DOHH2 (cell line): ENCODE results near the gene RNF223.
A peak's percentile ranks its signal among the peaks of the same experiment; 100 is the strongest.

Source experiments
- H3F3A ChIP-seq: fragments of 200-600 bp; sonication (generic), shearing (Covaris generic); 2 replicates; pipeline ENCODE4 v1.6.0; 2016; ENCODE audit warnings: antibody characterized with exemption, mild to moderate bottlenecking; ENCODE audit not compliant: control insufficient read depth, insufficient read depth
- H3K27ac ChIP-seq: fragments of 200-600 bp; sonication (generic); 2 replicates; pipeline ENCODE4 v1.5.1; 2014; ENCODE audit warnings: low read depth, mild to moderate bottlenecking, low read length, moderate library complexity
- H3K27me3 ChIP-seq: fragments of 200-600 bp; sonication (generic); 2 replicates; pipeline ENCODE4 v1.6.1; 2014; ENCODE audit warnings: mild to moderate bottlenecking, low read length, mixed read lengths; ENCODE audit not compliant: control insufficient read depth
- H3K36me3 ChIP-seq: fragments of 200-600 bp; sonication (generic); 2 replicates; pipeline ENCODE4 v1.6.1; 2014; ENCODE audit warnings: mild to moderate bottlenecking, low read length, moderate library complexity, mixed read lengths; ENCODE audit not compliant: control insufficient read depth
- H3K4me1 ChIP-seq: fragments of 200-600 bp; sonication (generic); 2 replicates; pipeline ENCODE4 v1.6.1; 2014; ENCODE audit warnings: mild to moderate bottlenecking, low read length, mixed read lengths; ENCODE audit not compliant: control insufficient read depth
- H3K4me2 ChIP-seq: fragments of 200-600 bp; sonication (generic); 2 replicates; pipeline ENCODE4 v1.6.0; 2014; ENCODE audit warnings: mild to moderate bottlenecking, low read length, moderate library complexity
- H3K4me3 ChIP-seq: fragments of 200-600 bp; sonication (generic); 2 replicates; pipeline ENCODE4 v1.5.1; 2014; ENCODE audit warnings: mild to moderate bottlenecking, low read length, mixed read lengths
- H3K79me2 ChIP-seq: fragments of 200-600 bp; sonication (generic); 2 replicates; pipeline ENCODE4 v1.6.1; 2014; ENCODE audit warnings: mild to moderate bottlenecking, low read length, mixed read lengths; ENCODE audit not compliant: control insufficient read depth
- H3K9me2 ChIP-seq: fragments of 200-600 bp; sonication (generic); replicated peaks from 2 replicates; pipeline ENCODE4 v1.6.1; 2014; ENCODE audit warnings: mild to moderate bottlenecking, low read length, mixed read lengths; ENCODE audit not compliant: control insufficient read depth
- H3K9me3 ChIP-seq: fragments of 200-600 bp; sonication (generic); 2 replicates; pipeline ENCODE4 v1.6.1; 2014; ENCODE audit warnings: antibody characterized with exemption, low read length, mixed read lengths; ENCODE audit not compliant: control insufficient read depth, insufficient read depth
- H4K20me1 ChIP-seq: fragments of 200-600 bp; sonication (generic); 2 replicates; pipeline ENCODE4 v1.6.0; 2014; ENCODE audit warnings: low read depth, mild to moderate bottlenecking, antibody characterized with exemption, low read length, moderate library complexity; ENCODE audit not compliant: control insufficient read depth, insufficient read depth
- EZH2phosphoT487 ChIP-seq: fragments of 200-600 bp; sonication (generic); IDR thresholded peaks from 2 replicates; pipeline ENCODE4 v1.6.1; 2017; ENCODE audit warnings: borderline replicate concordance, mild to moderate bottlenecking, antibody characterized with exemption, low read length, moderate library complexity, mixed read lengths
- TF ChIP-seq, protein P1 (sequence below): fragments of 200-600 bp; sonication (generic); IDR thresholded peaks from one replicate; pipeline ENCODE4 v1.5.1; 2014; ENCODE audit warnings: antibody characterized with exemption, mild to moderate bottlenecking, low read depth, low read length; ENCODE audit not compliant: poor library complexity, severe bottlenecking

The RNF223 gene

DNA sequence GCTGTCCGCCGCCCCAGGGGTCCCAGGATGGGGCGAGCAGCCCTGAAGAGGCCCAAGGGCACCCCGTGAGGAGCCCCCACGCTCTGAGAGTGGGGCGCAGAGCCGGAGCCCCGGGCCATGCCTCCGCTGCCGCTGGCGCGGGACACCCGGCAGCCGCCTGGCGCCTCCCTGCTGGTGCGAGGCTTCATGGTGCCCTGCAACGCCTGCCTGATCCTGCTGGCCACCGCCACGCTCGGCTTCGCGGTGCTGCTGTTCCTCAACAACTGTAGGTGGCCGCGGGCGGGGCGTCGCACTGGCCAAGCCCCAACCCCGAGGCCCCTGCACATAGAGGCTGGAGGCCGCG is 39.7 kb downstream of the RNF223 start:
- no peaks in the 10 kb centered on the region for H3F3A ChIP-seq
- no peak overlapping the region for H3K27ac ChIP-seq
- TF ChIP-seq EZH2phosphoT487 = no peak
- TF ChIP-seq, protein P1, sequence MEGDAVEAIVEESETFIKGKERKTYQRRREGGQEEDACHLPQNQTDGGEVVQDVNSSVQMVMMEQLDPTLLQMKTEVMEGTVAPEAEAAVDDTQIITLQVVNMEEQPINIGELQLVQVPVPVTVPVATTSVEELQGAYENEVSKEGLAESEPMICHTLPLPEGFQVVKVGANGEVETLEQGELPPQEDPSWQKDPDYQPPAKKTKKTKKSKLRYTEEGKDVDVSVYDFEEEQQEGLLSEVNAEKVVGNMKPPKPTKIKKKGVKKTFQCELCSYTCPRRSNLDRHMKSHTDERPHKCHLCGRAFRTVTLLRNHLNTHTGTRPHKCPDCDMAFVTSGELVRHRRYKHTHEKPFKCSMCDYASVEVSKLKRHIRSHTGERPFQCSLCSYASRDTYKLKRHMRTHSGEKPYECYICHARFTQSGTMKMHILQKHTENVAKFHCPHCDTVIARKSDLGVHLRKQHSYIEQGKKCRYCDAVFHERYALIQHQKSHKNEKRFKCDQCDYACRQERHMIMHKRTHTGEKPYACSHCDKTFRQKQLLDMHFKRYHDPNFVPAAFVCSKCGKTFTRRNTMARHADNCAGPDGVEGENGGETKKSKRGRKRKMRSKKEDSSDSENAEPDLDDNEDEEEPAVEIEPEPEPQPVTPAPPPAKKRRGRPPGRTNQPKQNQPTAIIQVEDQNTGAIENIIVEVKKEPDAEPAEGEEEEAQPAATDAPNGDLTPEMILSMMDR = no peak
- no peak overlapping the region for H3K4me3 ChIP-seq
- no peaks in the 10 kb centered on the region for H3K9me3 ChIP-seq
- H3K4me2 ChIP-seq = peak overlapping the region; percentile 66; the same call in 1 of the 2 replicates
- no peaks in the 10 kb centered on the region for H3K9me2 ChIP-seq
- no peaks in the 10 kb centered on the region for H3K36me3 ChIP-seq
- no peaks in the 10 kb centered on the region for H3K79me2 ChIP-seq
- peaks cover 59% of the 10 kb centered on the region for H3K27me3 ChIP-seq
- peaks cover 30% of the 10 kb centered on the region for H3K4me1 ChIP-seq
- H4K20me1 ChIP-seq = no peaks in the 10 kb centered on the region; the same call in none of the 2 replicates

DNA sequence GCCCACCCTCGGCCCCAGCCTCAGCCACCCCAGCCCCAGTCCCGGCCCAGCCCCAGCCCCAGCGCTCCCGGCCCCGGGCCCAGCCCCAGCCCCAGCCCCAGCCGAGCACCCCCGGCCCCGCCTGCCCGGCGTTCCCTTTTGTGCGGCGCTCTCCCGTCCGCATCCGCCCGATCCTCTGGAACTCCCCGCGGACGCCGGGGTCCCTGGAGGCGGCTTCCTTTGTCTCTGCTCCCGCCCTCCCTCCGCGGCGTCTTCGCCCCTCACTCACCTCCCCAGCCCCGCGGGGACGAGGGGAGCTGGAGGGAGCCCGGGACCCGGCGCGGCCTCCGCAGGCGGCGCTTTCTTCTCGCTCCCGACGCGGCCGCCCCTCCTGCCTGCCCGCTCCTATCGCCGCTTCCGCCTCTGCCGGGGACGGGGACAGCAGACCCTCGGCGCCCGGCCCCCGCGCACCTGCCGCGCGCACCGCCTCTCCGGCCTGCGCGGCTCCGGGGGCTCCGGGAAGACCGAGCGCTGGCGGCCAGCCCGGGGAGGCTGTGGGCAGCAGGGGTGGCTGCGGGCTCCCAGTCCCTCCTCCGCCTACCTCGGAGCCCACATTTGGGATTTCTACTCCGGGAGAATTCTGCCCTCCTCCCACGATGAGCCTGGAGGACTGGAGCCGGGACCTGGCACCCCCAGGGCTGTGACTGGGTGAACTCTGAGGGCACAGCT is 40.2 kb downstream of the RNF223 start:
- peak; percentile 74; the same call in 1 of the 2 replicates for TF ChIP-seq EZH2phosphoT487
- TF ChIP-seq, protein P1 = no peak
- no peaks in the 10 kb centered on the region for H3K79me2 ChIP-seq
- H3K27ac ChIP-seq = no peak overlapping the region
- H3F3A ChIP-seq = no peaks in the 10 kb centered on the region
- H3K4me1 ChIP-seq = peaks cover 25% of the 10 kb centered on the region
- peak overlapping the region; percentile 42 for H3K4me3 ChIP-seq
- no peaks in the 10 kb centered on the region for H3K9me2 ChIP-seq
- no peaks in the 10 kb centered on the region for H3K36me3 ChIP-seq
- no peaks in the 10 kb centered on the region; the same call in none of the 2 replicates for H4K20me1 ChIP-seq
- H3K9me3 ChIP-seq = no peaks in the 10 kb centered on the region
- peak overlapping the region; percentile 66 for H3K4me2 ChIP-seq
- peaks cover 54% of the 10 kb centered on the region for H3K27me3 ChIP-seq

DNA sequence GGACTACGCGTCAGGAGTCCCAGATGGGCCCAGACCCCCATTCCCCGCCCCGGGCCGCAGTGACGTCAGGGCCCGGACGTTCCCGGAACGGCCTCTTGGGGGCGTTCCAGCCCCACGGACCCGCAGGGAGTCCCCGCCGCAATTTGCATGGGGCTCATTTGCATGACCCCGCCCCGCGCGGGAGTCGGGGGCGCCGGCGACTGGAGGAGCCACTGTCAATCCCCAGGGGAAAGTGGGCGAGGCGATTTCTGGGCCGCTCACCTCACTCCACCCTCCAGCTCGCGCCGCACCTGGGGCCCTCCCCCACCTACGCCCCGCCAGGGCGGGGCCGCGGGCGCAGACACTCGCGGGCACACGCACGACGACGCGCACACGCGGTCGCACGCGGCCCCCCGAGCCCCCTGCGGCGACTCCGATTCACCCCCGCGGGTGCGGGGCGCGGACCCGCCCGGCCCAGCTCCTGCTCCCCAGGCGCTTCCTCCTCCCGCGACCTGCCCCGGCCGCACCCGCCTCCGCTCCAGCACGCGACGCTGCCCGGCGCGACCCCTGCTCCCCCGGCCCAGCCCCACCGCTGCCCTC is 41.0 kb downstream of the RNF223 start:
- Histone ChIP-seq H3K36me3 (no peaks in the 10 kb centered on the region), H3K27ac (no peak overlapping the region), H3K9me3 (no peaks in the 10 kb centered on the region), H3F3A (no peaks in the 10 kb centered on the region), H3K4me2 (peak overlapping the region; percentile 66), H3K9me2 (no peaks in the 10 kb centered on the region), H3K4me1 (peaks cover 24% of the 10 kb centered on the region), H3K27me3 (peaks cover 46% of the 10 kb centered on the region), H4K20me1 (no peaks in the 10 kb centered on the region; the same call in none of the 2 replicates), H3K79me2 (no peaks in the 10 kb centered on the region), H3K4me3 (peak overlapping the region; percentile 51)
- no peak for TF ChIP-seq EZH2phosphoT487
- TF ChIP-seq, protein P1 = peak; percentile 83
